Hematopoietic multipotent progenitor cell treated with erythropoietin and hydrocortisone succinate and interleukin-3 and kit ligand, for 17 days (in vitro differentiated cells): ENCODE data around the gene AUTS2.

Source experiments
- DNase-seq: peaks from one replicate; pipeline ENCODE4 v3.0.0-alpha.2; 2015; ENCODE audit warnings: low spot score

The AUTS2 gene

DNA sequence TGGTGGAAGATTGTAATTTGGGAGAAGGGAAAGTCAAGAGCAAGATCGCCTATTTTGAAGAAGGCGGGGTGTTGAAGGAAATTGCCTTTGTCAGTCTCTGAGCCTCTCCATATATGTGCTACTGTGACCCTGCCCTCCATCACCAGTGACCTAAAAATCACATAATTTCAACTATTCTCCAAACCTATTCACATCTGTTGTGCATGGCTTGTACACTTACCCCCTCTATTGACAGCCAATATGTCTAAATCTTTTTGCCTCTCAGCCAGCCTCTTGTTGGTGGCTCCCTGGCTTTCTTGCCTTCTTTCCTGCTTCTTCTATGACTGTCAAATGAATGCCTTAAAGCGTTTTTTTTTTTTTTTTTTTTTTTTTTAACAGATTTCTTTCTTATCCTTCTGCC lies 295.6 kb downstream of the AUTS2 start:
- no peak for DNase-seq

DNA sequence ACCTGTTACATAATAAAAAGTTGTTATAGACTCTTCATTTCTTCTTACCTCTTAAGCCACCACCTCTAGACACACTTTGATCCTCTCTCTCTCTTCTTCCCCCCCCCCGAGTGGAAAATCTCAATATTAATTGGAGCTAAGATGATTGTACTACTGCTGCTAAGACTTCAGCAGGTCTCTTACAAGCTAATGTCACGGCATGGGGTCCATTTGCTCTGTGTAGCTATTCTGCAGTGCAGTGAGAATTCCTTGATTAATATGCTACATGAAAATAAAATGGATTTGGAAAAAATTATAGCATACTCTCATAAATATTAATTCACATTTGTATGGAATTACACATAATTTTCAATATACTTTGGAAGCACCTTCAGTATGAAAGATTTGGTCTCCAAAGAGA lies 297.2 kb downstream of the AUTS2 start:
- no peak for DNase-seq

DNA sequence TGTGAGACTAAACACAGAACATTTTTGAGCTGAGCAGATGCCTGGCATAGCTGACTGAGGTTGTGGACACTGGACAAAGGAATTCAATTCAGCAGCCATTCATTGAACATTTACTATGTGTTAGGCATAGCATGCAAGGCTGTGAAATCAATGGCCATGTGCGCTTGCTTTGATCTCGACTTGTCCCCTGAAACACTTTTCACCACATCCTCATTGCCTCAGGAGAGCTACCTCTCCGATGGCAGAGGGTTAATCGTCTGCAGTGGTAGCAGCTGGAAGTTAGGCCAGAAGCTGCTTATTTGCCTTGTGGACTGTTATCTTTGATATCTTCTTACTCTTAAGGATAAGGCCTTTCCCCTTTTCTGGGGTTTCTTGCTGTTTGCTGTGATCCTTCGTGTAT lies 297.8 kb downstream of the AUTS2 start:
- DNase-seq = no peak

DNA sequence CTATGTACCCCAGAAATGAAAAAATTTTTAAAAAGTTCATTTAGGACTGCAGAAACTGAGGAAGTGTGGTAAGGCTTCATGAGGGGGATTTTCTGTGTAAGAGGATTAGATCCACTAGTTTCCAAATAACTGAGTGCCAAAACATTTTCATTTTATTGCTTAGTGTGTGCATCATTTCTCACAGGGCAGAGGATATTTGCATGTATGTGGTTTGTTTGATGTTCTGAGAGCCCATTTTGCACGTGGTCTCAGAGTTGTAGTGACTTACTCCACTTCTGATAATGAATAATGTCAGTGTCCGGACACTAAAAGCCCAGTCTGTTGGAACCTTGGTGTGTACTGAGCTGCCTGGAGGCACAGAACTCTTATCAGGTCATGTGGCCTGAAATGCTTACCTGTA lies 299.9 kb downstream of the AUTS2 start:
- no peak for DNase-seq

DNA sequence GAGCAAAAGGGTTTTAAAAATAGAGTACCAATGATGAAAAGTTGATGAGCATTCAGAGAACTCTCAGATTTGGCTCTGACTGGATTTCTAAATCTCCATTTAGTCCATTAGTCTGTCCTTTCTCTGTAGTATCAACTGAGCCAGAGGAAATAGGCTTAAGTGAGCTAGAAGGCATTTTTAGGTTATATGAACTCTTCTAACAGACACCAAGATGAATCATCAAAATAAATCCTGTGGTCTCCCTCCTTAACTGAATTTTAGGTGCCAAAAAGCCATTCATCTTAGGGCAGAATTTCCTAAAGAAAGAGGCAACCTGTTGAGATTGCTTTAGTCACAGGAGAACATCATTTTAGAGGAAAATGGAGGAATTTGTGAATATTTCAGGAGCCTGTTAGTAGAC lies 305.1 kb downstream of the AUTS2 start:
- DNase-seq = no peak

DNA sequence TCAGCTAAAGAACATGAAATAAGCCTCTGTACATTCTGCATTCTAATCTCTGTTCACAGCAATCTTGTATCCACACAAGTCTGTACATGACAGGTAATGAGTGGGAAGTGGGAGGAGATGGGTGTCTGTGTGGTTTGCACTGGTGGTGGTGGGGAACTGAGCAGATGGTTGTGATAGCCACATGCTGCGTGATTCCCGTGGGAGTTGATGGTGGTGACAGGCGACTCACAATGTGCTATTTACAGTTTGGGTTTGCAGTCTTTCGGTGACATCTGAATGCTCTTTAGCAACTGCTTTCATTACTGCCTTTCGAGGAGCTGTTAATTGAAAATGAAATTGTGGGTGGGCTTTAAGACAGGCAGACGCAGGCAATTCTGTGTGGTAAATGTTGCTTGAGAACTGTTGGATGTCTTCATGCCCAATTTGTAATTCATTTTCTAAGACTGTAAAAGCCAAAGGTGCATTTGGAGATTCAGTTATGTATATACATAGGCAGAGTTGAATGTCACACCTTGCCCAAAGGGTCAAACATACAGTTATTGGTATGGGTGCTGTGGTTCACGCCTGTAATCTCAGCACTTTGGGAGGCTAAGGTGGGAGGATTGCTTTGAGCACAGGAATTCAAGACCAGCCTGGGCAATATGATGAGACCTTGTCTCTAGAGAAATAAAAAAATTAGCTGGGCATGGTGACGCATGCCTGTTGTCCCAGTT lies 308.2 kb downstream of the AUTS2 start:
- no peak for DNase-seq

DNA sequence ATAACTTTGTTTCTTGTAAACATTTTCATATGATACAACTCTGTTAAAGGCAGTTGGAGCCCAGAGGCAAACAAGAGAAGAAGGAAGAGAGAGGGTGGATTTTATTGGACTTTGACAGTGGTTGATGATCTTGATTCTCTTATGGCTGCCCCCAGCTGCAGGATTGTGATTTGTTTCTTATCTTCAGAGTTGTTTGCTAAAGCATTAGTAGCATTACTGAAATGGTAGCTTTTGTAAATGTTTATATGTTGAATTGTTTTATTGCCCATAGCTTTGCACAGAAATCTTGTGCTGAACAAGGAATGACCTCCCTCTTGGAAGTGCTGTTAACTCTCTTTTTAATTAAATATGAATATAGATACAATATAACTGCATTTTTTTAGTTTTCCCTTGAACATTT lies 309.4 kb downstream of the AUTS2 start:
- no peak for DNase-seq

DNA sequence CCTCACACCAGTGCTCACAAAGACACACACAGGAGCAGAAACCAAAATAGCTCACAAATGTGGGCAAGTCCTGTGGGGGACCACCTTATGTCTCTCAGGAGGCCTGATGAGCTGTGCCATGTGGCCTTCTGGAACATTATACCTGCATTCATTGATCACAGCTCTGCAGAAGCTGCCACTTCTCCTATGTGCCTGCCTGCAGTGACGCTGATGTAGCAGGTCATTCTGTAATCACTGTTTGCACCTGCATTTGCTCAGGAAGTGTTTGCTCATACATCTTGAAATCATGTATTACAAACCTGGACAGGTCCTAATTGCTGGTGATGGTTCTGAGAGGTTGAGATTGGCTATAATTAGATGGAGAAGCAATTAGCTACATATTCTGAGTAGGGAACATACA lies 310.2 kb downstream of the AUTS2 start:
- no peak for DNase-seq

DNA sequence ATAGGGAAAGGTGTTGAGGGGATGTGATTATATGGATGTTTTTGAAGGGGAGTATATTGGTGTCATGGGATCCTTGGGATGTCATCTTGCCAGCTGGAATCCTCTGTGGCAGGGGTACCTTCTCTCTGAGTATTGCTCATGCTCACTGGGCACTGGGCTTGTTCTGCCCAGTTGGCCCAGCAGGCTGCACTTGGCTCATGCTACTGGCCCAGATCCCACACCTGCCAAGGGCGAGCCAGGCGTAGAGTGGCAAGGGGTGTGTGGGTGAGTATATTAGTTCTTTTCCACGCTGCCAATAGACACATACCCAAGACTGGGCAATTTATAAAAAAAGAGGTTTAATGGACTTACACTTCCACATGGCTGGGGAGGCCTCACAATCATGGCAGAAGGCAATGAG lies 311.9 kb downstream of the AUTS2 start:
- DNase-seq = no peak

DNA sequence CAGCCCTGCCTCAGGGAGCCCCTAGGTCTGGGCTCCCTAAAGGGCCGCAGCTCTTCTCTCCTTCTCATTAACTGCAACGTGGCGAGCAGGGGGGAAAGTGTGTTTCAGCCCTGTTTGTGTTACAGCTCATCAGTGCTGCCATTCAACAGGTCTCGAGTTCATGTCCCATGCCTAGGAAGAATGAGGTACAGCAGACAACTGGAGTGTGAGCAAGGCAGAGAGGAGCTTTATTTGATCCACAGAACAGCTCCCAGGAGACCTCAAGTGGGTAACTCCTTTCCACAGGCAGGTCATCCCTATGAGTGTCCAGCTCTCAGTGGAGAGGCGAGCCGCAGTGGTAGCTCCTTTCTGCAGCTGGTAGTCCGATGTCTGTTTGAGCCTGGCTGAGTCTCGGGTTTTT lies 313.1 kb downstream of the AUTS2 start:
- DNase-seq = no peak

DNA sequence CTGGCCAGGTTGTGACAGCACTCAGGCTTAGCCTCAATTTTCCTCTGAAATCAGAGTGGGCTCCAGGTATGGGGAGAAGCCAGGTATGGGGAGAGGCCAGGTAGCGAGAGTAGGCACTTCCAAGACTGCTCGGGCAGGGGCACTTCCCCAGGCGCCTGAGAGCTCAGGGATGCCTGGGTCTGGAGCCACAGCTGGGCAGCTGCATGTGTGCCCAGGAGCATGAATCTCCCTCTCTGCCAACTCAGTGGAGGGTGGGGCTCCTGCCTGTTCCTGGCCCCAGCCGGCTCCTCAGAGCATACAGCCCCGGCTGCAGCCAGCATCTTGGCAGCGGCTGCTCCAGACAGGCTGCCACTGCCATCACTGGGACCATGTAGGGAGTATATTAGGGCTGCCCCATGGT lies 313.9 kb downstream of the AUTS2 start:
- DNase-seq = no peak

DNA sequence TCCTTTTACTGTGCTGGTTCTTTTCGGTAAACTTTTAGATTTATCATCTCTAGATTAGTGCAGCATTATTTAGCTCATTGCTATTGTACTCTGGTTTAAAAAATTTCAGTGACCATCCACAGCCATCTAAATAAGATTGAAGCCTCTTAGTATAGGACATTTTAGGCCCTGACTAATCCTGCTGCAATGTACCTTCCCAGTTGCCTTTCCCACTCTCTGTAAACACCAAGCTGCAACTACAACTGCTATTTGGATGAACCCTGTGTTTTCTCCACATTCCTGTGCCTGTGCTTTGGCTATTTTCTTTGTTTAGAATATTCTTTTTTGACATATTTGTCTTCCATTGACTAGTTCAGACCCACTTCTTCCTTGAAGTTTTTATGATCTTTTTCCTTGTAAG lies 314.6 kb downstream of the AUTS2 start:
- DNase-seq = no peak

DNA sequence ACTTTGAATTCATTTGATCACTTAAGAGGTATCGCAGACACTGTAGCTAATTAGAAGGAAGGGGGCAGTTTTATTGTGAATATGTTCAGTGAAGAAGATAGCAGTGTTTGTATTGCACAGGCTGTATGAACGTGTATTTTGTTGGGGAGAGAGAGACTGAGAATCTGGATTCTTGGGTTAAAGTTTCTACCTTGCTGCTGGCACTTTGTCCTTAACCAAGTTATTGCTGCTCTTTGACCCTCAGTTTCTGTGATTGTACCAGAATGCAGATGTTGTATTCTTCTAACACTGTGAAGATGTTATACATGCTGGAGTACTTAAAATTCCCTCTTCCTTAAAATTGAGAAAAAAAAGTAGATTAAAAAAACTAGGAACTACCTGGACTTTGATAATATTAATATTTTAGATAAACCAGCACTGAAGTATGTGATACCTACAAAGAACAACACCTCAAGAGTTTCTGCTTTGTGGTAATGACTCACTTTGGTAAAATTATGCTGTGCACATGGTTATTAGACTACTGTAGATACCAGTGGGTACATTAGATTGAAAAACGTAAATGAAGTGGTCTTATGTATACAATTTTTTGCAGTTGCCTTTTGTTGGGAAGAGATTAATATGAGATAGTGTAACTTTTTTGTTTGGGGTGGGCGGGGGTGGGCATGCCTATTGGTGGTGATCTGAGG lies 321.3 kb downstream of the AUTS2 start:
- no peak for DNase-seq

DNA sequence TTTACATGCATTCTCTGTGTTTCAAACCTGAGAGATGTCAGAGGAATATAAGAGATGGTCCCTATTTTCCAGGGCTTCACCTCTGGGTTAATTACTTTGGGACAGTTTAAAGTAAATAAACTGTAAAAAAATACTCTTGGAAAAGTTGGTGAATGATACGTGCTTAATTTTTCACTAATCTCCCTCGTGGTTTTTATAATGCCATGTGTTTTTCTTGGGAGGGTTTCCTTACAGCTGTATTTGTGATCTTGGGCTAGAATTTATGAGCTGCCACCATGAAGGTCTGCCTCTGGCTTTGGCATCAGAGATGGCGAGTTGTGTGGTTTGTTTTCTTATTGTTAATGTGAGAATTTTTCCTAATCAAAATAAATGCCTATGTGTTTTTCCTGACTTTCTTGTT lies 322.5 kb downstream of the AUTS2 start:
- no peak for DNase-seq

DNA sequence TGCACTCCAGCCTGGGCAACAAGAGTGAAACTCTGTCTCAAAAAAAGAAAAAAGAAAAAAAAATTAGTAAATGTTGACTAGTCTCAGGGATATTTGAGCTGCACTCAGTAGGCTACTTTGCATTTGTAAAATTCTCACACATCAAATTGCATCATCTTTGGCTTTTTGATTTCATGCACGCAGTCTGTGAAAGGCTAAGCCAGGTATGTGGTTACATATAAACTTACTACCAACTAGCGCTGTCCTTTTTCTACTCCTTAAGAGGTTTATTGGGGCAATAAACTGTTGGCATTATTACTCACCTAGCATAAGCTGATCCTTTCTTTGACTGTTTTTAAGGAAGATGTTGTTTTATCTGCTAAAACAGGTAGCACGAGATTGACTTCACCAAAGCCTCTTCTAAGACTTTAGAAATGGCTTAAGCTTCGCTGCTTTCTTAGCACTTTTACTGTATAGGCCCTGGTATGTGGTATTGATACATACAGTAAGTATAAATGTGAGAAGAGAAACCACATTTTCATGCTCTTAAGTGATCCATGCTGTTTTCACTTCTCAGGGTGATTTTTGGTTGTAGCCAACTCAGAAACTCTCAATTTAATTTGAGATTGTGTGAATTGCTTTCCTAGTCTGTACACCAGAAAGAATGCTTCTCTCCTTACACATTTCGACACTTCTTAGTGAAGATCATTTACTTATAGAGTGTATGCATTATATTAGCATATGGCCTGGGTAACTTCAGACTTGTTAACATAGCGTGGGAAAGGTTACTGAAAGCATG lies 323.9 kb downstream of the AUTS2 start:
- DNase-seq = no peak

DNA sequence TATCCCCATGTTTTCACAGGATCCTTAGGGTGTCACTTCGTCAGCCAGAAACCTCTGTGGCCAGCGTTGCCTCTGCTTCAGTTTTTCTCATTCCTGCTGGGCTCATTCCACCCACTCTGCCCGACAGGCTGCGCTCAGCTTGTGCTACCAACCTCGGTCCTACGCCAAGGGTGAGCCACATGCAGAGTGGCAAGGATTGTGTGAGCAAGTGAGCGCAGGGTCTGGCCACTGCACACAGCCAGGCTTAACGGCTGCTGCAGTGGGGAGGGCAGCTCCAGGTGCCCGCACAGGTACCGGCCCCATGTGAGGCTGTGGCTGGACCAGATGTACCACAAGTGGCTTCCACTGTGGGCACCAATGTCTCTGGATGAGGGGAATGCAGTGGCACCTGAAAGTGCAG lies 329.2 kb downstream of the AUTS2 start:
- no peak for DNase-seq

DNA sequence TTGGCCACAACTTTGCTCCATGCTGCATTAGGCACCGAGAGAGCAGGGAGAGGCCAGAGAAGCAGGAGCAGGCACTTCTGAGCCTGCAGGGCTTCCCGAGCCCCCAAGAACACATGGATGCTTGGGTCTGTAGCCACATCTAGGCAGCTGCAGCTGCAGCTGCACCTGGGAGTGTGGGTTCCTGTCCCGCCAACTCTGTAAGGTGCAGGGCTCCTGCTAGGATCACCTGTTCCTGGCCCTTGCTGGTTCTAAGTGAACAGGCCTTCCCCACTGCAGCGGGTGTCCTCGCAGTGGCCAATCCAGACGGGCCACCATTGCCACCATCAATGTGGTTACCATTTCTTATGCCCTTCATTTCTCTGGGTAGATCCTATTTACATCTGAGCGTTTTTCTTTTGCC lies 330.3 kb downstream of the AUTS2 start:
- no peak for DNase-seq

DNA sequence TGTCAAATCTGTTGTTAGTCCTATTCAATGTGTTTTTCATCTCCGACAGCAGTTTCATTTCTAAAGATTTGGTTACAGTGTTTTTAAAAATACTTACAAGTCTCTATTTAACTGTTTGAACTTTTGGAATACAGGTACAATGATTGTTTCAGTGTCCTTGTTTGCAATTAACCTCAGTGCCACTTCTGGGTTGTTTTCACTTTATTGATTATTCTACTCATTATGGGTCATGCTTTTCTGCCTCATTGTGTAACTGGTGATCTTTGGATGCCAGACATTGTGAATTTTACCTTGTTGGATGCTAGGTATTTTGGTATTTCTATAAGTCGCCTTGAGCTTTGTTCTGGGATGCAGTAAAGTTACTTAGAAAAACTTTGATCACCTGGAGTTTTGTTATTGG lies 331.3 kb downstream of the AUTS2 start:
- no peak for DNase-seq

DNA sequence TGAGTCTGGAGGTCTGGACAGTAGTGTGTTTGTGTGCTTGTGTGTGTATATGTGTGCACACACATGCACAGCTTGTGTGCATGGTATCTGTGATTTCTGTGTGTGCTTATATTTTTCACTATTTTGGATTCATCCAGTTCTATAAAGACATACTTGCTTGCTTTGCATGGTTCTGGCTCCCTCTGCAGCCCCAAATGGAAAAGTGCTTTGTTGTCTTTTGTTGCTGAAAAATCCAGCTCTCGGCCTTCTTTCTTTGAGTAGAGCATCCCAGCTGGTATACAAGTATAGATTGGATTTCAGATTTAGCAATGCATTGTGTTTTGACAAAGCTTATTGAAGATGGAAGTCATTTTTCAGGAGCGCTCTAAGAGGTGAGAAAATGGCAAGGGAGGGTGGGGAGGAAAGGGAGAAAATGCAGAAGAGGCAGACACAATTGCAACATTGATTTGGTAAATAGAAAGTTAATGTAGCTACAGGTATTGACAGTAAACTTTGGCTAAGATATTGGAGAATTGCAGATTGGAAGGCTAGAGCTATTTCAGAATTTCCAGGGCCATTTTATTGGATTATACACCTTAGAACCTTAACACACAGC lies 333.9 kb downstream of the AUTS2 start:
- no peak for DNase-seq

DNA sequence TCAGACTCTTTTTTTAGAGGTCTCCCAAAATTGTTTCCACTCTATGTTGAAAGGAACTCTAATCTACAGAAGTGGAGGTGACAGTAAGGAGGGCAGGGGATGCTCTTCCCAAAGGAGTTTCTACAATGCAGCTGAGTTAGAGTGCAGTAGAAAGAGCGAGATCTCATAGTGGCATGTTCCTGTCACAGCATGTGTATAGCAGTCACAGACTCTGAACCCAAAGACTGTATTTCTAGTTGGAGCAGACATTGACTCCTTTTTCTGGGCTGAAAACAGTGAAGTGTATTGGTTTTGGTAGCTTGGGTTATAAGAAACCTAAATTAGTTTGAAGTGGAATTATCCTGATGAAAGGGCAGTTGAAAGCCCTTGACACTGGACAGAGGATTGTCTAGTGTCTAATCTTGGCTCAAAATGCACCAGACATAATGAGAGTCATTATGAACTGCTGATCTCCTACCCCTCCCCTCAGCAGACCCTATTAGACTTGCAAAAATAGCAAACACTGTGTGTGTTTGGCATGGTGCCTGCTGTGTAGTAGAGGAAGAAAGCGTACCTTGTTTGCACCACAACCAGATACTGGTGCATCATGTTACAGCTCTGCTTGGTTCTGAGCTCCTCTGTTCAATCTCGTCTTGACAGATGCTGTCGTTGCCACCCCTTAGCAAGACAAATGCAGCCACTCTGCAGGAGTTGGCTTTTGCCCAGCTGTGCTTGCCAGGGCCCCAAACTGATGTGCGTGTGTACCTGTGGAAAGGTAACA lies 336.0 kb downstream of the AUTS2 start:
- DNase-seq = no peak

DNA sequence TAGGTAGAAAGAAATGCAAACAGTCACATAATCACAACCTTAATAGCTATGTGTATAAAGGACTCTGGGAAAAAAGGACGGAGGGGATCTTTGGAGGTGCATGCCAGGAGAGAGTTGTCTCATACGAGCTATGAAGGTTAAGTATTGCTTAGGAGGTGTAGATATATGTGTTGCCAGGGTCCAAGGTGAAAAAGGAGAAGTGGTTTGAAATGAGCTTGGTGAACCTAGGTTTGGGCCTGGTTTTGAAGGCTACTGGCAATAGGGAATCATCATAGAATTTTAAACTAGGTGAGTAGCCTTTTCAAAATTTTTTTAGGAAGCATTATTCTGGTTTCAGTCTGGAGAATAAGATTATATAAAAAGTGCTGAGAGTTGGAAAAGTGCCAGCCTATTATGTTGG lies 336.8 kb downstream of the AUTS2 start:
- DNase-seq = no peak

DNA sequence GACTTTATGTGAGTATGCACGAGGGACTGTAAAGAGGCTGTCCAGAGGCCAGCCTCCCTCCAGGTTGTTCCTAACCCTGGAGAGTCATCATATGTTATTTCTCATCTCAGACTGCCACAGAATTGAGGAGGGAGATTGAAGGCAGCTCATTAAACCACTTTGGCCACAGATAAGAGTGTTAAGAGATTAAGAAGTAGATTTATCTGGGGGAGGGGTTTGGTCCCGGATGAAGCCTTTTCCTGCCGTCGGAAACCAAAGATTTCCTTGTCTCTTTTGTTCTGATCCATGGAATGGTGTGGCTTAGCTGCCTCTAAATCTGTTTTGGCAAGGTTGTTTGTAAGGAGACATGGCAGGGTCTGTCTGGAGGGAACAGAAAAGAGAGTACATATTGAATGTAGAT lies 338.8 kb downstream of the AUTS2 start:
- DNase-seq = no peak
